ENCODE data around the gene LRMDA.

- TF ChIP-seq EZH2phosphoT487 (IDR thresholded peaks at IDR 0.05; ENCODE audit: borderline replicate concordance, low read length) (no peak), CTCF (conservative IDR thresholded peaks at IDR 0.05; ENCODE audit: low read depth, low read length) (no peak), EZH2 (IDR thresholded peaks at IDR 0.05; ENCODE audit: low read length, unreplicated experiment) (no peak)
Measured at GRCh38 chr10:76329891-76330575, 898.6 kb downstream of the LRMDA start.
